ENCODE measurements around the gene MRTFB.

Gene MRTFB

GRCh38 chr16:14151256-14152030, 80.3 kb downstream of the MRTFB start:
- DNase-seq = no peak
- no peaks in the 10 kb centered on the region for H3K9me3 ChIP-seq
- TF ChIP-seq CTCF (IDR thresholded peaks at IDR 0.05; ENCODE audit: low read depth, low read length) = no peak
- H3K4me1 ChIP-seq = no peaks in the 10 kb centered on the region
- H3K27me3 ChIP-seq = no peaks in the 10 kb centered on the region
- H3K36me3 ChIP-seq = no peaks in the 10 kb centered on the region
- H3K4me3 ChIP-seq (ENCODE audit: low read depth, low read length) = no peak overlapping the region

- Histone ChIP-seq H3K4me1 (no peaks in the 10 kb centered on the region), H3K4me3 (ENCODE audit: low read depth, low read length) (no peak overlapping the region), H3K27me3 (no peaks in the 10 kb centered on the region), H3K36me3 (no peaks in the 10 kb centered on the region), H3K9me3 (no peaks in the 10 kb centered on the region)
- TF ChIP-seq CTCF (IDR thresholded peaks at IDR 0.05; ENCODE audit: low read depth, low read length) = no peak
- DNase-seq = no peak
Observed at GRCh38 chr16:14155572-14156190, 84.6 kb downstream of the MRTFB start.

GRCh38 chr16:14164916-14165662, 94.0 kb downstream of the MRTFB start:
- Histone ChIP-seq H3K4me3 (ENCODE audit: low read depth, low read length) (no peak overlapping the region), H3K4me1 (no peaks in the 10 kb centered on the region), H3K27me3 (no peaks in the 10 kb centered on the region), H3K36me3 (no peaks in the 10 kb centered on the region), H3K9me3 (no peaks in the 10 kb centered on the region)
- DNase-seq = no peak
- TF ChIP-seq CTCF (IDR thresholded peaks at IDR 0.05; ENCODE audit: low read depth, low read length) = no peak

- Histone ChIP-seq H3K4me1 (no peaks in the 10 kb centered on the region), H3K27me3 (no peaks in the 10 kb centered on the region), H3K4me3 (ENCODE audit: low read depth, low read length) (no peak overlapping the region), H3K36me3 (no peaks in the 10 kb centered on the region), H3K9me3 (no peaks in the 10 kb centered on the region)
- DNase-seq = no peak
- TF ChIP-seq CTCF (IDR thresholded peaks at IDR 0.05; ENCODE audit: low read depth, low read length) = no peak
Observed at GRCh38 chr16:14168146-14168545, 97.0 kb downstream of the MRTFB start.

- H3K27me3 ChIP-seq = no peaks in the 10 kb centered on the region
- no peaks in the 10 kb centered on the region for H3K36me3 ChIP-seq
- no peak for TF ChIP-seq CTCF (IDR thresholded peaks at IDR 0.05; ENCODE audit: low read depth, low read length)
- no peak for DNase-seq
- no peaks in the 10 kb centered on the region for H3K9me3 ChIP-seq
- no peaks in the 10 kb centered on the region for H3K4me1 ChIP-seq
- no peak overlapping the region for H3K4me3 ChIP-seq (ENCODE audit: low read depth, low read length)
Observed at GRCh38 chr16:14172200-14172809, 101.2 kb downstream of the MRTFB start.
